GM12872 (cell line): ENCODE results near the gene CAMK4.

ENCODE experiments used
- TF ChIP-seq, protein P1 (sequence below): IDR thresholded peaks from 3 replicates; pipeline ENCODE4 v1.5.1; 2011; ENCODE audit warnings: low read depth, mild to moderate bottlenecking, low read length, moderate library complexity; ENCODE audit not compliant: insufficient read depth

Gene CAMK4

DNA sequence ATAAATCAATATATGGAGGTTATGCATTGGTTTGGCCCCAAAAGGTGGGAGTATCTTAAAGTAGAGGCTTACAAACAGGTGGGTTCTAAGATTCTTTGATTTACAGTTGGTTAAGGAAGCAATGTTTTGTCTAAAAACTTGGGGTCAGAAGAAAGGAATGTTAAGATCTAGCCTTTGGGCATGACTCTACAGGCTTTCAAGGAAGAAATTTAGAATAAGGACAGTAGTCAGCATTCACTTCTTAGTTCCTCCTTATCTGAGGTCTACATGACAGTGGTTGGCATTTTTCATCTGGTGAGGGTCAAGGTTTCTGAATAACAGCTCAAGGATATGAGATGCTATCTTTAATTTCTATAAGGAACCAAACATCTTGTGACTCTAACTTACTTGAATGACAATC is 122.8 kb downstream of the CAMK4 start:
- TF ChIP-seq, protein P1, sequence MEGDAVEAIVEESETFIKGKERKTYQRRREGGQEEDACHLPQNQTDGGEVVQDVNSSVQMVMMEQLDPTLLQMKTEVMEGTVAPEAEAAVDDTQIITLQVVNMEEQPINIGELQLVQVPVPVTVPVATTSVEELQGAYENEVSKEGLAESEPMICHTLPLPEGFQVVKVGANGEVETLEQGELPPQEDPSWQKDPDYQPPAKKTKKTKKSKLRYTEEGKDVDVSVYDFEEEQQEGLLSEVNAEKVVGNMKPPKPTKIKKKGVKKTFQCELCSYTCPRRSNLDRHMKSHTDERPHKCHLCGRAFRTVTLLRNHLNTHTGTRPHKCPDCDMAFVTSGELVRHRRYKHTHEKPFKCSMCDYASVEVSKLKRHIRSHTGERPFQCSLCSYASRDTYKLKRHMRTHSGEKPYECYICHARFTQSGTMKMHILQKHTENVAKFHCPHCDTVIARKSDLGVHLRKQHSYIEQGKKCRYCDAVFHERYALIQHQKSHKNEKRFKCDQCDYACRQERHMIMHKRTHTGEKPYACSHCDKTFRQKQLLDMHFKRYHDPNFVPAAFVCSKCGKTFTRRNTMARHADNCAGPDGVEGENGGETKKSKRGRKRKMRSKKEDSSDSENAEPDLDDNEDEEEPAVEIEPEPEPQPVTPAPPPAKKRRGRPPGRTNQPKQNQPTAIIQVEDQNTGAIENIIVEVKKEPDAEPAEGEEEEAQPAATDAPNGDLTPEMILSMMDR: no peak

DNA sequence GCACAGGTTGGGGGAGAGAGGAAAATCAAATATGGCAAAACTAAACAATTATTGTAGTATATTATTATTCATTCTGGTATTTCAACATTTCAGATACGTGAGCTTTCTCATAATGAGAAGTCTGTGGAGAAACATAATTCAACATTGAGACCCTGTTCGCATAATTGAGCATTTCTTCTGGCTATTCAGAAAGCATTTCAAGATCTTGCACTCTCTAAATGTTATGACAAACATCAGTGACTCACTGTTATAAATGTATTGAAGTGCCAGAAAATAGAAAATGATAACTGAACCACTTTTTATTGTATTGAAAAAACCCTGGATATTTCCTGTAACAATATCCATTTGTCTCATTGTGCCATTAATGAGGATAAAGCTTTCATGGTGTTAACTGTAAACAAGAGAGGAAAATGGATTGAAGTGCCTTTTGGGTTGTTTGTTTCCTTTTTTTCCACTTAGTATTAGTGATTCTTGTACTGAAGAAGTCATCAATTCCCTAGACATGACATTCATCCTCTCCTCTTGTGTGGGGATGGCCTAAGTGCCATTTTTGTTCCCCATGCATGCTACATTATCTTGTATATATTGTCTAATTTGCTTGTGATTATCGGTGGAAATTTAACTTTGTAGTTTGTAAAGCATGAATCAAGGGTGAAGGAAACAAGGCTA is 124.6 kb downstream of the CAMK4 start:
- TF ChIP-seq, protein P1: no peak

DNA sequence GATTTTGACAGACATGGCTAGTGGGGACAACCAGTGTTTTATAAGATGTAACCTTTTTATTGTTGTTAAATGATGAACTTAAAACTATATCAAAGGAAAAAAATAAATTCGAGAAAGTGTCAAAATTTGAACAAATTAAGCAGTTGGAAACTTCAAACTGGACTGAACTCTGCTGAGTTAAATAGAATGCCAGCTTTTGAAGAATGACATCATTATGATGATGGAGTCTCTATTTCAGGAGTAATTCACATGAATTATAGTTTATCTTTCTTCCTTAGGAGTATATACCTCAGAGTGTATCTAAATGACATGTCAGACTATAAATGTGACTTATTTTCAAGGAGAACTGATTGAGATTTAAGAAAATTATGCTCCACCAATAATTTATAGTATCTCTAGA is 125.2 kb downstream of the CAMK4 start:
- TF ChIP-seq, protein P1: no peak

DNA sequence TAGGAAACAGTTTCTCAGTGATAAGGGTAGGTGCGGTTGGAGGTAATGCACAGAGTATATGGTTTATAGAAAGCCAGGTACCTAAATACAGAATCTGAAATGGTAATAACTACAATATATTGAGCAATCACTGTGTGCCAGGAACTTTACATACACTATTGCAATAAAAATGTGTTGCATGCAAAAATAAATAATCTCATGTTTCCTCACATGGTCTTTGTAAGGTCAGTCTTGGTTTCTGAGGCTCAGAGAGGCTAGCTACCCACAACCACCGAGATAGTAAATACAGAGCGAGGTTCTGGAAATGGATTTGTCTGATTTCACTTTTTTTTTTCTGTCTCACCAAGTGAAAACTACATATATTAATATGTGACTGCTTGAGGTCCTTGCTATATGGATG is 128.9 kb downstream of the CAMK4 start:
- TF ChIP-seq, protein P1: no peak

DNA sequence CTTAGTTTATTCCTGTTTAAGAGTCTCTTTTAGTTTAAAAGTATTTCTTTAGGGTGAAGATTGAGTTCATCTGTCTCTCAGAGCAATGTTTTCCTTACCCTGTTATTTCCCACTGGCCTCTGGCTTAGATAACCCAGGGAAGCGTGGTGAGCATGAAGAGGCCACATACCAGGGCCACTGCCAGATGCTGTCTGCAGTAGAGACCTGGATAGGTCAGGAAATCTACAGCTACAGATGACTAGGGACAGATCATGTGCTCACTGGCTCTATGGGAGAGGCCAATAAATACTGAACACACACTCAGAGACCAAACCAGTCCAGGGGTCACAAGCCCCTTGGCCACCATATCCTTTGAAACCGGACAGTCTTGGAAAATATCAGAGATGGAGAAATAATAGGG is 136.0 kb downstream of the CAMK4 start:
- TF ChIP-seq, protein P1: no peak

DNA sequence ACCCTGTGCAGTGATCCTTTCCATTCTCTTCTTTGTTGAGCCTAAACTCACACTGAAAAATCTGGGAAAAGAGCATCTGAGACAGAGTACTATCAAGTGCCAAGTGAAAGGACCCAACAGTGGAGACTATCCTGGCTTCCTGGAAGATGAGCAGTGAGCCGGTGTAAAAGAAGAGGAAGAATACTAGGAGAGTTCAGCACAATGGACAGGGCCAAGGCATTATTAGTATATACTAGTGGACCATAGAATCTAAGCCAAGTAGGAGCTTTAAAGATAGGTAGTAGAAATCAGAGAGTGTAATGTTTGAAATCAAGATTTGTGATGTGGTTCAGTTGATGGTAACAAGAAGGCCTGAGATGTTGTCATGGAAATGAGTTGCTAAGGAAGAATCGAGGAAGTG is 140.8 kb downstream of the CAMK4 start:
- TF ChIP-seq, protein P1: no peak

DNA sequence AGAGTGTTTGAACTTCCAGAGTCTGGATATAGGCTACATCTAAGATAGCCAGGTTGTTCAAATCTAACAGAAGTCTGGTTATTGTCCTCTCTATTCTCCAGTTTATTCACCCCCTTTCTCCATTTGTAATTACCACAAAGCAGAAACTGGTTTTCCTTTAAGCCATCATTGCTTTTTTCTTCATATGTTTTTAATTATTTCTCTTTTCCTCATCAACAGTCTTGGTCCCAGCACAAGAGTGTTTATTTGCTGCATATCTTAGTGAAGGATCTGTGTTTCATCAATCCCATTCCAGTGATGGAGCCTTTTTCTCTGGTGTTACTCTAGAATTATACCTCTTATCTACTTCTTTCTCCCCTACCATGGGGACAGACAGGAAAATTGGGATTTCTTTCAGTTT is 142.2 kb downstream of the CAMK4 start:
- TF ChIP-seq, protein P1: no peak
